AG10803 (cell line): ENCODE results near the gene CMIP.

Source experiments
- DNase-seq: peaks from one replicate; pipeline ENCODE4 v3.0.0; 2010; ENCODE audit warnings: low read depth
- H3K4me3 ChIP-seq: 2 replicates; pipeline ENCODE4 v1.5.1; 2011; ENCODE audit warnings: mild to moderate bottlenecking, low read length, control low read depth
- CTCF ChIP-seq: conservative IDR thresholded peaks from 2 replicates; pipeline ENCODE4 v1.5.1; 2011; ENCODE audit warnings: mild to moderate bottlenecking, low read length, control low read depth, inconsistent platforms

CMIP gene

GRCh38 chr16:81694494-81695280, 250.1 kb downstream of the CMIP start:
- no peak overlapping the region for H3K4me3 ChIP-seq
- DNase-seq = no peak
- no peak for TF ChIP-seq CTCF

- no peak overlapping the region for H3K4me3 ChIP-seq
- DNase-seq = peak; percentile 13
- no peak for TF ChIP-seq CTCF
Measured at GRCh38 chr16:81695321-81696165, 250.9 kb downstream of the CMIP start.

- no peak overlapping the region for H3K4me3 ChIP-seq
- no peak for DNase-seq
- TF ChIP-seq CTCF = no peak
Measured at GRCh38 chr16:81696166-81696960, 251.8 kb downstream of the CMIP start.

- H3K4me3 ChIP-seq = no peak overlapping the region
- peak; percentile 58 for DNase-seq
- peak; percentile 71 for TF ChIP-seq CTCF
Measured at GRCh38 chr16:81696961-81697615, 252.5 kb downstream of the CMIP start.

GRCh38 chr16:81697616-81698309, 253.2 kb downstream of the CMIP start:
- no peak for TF ChIP-seq CTCF
- DNase-seq = no peak
- H3K4me3 ChIP-seq = no peak overlapping the region

GRCh38 chr16:81698310-81698641, 253.7 kb downstream of the CMIP start:
- DNase-seq = no peak
- TF ChIP-seq CTCF = no peak
- H3K4me3 ChIP-seq = no peak overlapping the region
